Mucosa of descending colon (tissue), 3 donors: ENCODE results near the gene IPO11. TPM values are rescaled to one million over a fixed set of nuclear protein-coding genes. Genes with fewer than 3 reads are reported as not detected.

ENCODE experiments used
- ATAC-seq: fragments of 200-7000 bp; cut with Tn5 transposase; one replicate; pipeline ENCODE4 v1.9.1; 2020; ENCODE audit warnings: mild to moderate bottlenecking, moderate library complexity
- DNase-seq, 3 donors: peaks; one replicate each; pipeline ENCODE4 v3.0.0-alpha.2; 2020
- H3K36me3 ChIP-seq: fragments of 200-600 bp; one replicate; pipeline ENCODE4 v1.8.0; 2021; ENCODE audit warnings: low read depth, mild to moderate bottlenecking
- H3K4me1 ChIP-seq: fragments of 200-600 bp; one replicate; pipeline ENCODE4 v1.8.0; 2021; ENCODE audit warnings: low read depth, mild to moderate bottlenecking
- H3K4me3 ChIP-seq: fragments of 200-600 bp; one replicate; pipeline ENCODE4 v1.8.0; 2021; ENCODE audit warnings: mild to moderate bottlenecking
- H3K9me3 ChIP-seq: fragments of 200-600 bp; one replicate; pipeline ENCODE4 v1.8.0; 2021; ENCODE audit warnings: mild to moderate bottlenecking
- intact Hi-C, 2 donors: fragments of 100-400 bp; cut with DNase I in 1 of 2; cut with micrococcal nuclease in 1 of 2; formaldehyde crosslinking; loops; one replicate each; pipeline versions ENCODE4 v1.11.0 to v1.11.1; 2022; cut with DNase I, micrococcal nuclease
- total RNA-seq, 3 donors: library from RNA; stranded (reverse); fragmentation: NEBNext Ultra II Directional in 2 of 3; extraction: Animal tissue kit (Norgen Biotek cat#: 25700) in 2 of 3; gene quantifications; one replicate each; pipeline versions ENCODE4 v1.2.1 to v1.2.4, GENCODE V29; 2021 to 2023
- TF ChIP-seq, protein P1 (sequence below): fragments of 200-600 bp; IDR thresholded peaks from one replicate; pipeline ENCODE4 v1.8.0; 2022; ENCODE audit warnings: antibody characterized with exemption, mild to moderate bottlenecking
- donor health status: DM: no; HTN: no; CAD: no; lungs with moderate emphysema.
- donor health status: DM: no; HTN: no; CAD: no.
- donor health status: DM: no; HTN: yes; CAD: no.

Gene IPO11
- total RNA-seq, 3 donors from 2014 or later, result 17.6 to 21.9 (median 18.5) TPM

DNA sequence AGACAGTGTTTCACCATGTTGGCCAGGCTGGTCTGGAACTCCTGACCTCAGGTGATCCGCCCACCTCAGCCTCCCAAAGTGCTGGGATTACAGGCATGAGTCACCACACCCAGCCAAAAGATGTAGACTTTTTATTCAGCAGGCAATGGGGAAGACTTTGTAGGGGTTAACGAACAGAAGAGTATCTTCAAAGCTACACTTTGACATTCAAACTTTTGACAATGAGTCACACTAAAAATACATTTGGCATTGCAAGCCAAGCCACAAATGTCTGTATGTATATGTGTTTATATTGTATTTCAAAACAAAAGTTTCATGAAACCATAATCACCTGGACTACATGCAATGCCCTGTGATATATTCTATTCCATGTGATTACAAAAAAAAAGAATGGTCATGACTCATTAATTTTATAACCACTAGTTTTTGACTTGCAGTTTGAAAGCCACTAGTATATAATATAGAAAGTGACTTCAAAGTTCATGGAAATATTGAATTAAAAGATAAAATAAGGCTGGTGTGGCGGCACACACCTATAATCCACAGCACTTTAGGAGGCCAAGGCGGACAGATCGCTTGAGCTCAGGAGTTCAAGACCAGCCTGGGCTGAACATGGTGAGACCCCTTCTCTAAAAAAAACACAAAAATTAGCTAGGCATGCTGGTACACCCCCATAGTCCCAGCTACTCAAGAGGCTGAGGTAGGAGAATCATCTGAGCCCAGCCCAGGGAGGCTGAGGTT, 17.2 kb upstream of the IPO11 start:
- ATAC-seq (no peak), DNase-seq (no peak)
- TF ChIP-seq, protein P1, sequence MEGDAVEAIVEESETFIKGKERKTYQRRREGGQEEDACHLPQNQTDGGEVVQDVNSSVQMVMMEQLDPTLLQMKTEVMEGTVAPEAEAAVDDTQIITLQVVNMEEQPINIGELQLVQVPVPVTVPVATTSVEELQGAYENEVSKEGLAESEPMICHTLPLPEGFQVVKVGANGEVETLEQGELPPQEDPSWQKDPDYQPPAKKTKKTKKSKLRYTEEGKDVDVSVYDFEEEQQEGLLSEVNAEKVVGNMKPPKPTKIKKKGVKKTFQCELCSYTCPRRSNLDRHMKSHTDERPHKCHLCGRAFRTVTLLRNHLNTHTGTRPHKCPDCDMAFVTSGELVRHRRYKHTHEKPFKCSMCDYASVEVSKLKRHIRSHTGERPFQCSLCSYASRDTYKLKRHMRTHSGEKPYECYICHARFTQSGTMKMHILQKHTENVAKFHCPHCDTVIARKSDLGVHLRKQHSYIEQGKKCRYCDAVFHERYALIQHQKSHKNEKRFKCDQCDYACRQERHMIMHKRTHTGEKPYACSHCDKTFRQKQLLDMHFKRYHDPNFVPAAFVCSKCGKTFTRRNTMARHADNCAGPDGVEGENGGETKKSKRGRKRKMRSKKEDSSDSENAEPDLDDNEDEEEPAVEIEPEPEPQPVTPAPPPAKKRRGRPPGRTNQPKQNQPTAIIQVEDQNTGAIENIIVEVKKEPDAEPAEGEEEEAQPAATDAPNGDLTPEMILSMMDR, result no peak
- no peaks in the 10 kb centered on the region for H3K36me3 ChIP-seq
- no peaks in the 10 kb centered on the region for H3K9me3 ChIP-seq
- H3K4me1 ChIP-seq, result no peaks in the 10 kb centered on the region
- H3K4me3 ChIP-seq, result no peak overlapping the region
- intact Hi-C loops, result no loop called here

DNA sequence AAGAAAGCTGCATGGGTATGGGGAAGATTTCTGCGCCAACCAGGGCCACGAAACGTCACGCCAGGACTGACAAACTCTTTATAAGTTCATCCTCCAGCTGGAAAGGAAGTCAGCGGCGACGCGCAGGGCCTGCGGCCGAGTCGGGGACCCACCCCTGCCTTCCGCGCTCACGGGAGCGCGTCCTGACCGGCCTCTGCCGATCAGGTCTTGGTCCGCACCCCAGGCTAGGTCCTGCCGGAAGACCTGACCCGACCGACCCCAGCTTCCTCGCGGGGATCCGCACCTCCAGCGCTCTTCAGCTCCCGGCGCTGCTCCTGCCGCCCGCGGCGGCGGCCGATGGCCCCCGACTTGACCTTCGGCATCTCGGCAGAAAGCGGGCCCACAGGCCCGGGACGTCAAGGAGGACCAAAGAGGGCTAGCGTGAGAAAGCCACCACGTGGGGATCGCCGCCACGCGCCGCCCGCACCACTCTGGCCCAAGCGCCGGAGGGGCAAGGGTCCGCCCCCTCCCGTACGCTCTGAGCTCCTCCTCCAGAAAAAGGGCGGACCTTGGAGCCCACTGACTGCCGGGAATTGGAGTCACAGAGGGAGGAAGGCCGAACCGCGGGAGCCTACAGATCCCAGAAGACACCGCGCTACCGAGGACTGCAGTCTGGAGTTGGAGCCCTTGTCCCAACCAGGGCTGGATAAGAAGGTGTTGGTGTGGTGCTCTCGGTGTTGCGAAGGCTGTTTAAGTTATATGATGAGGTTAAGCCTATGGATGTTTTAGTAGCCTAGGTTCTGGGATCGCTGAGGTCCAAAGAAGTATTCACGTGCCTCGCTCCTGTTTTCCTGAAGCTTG, 8.9 kb upstream of the IPO11 start, which contains the start of gene DIMT1:
Gene DIMT1 (minus strand): TSS at position 495 of the 840 bp plus-strand sequence. CDS start 133 bp downstream, at position 362.
- Histone ChIP-seq H3K9me3 (no peaks in the 10 kb centered on the region), H3K4me1 (peaks cover 8% of the 10 kb centered on the region), H3K4me3 (peak within 1 kb of the TSS; percentile 74), H3K36me3 (no peaks in the 10 kb centered on the region)
- peak; percentile 95 to 96 (median 96) for DNase-seq
- intact Hi-C loops, result no loop called here
- peak; percentile 99 for ATAC-seq
- TF ChIP-seq, protein P1, result peak; percentile 15

DNA sequence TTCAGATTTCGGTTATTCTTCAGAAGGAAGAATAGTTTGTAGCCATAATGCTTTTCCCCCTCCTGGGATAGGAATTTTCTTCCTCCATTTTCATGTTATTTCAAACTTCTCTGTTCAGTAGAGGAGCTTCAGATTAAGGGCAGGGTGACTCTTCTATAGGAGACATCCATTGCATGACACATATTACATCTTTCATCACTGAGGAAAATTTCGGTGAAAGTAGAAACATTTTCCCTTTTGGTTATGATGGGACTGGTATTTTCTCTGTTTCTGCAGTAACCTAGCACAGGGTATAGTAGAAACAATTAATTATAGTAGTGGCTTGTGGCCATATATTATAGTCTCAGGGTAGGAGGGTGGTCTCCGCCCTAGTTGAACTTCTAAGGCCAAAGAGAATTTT, 1.1 kb downstream of the IPO11 start:
- intact Hi-C loops, result no loop called here
- no peak for DNase-seq

DNA sequence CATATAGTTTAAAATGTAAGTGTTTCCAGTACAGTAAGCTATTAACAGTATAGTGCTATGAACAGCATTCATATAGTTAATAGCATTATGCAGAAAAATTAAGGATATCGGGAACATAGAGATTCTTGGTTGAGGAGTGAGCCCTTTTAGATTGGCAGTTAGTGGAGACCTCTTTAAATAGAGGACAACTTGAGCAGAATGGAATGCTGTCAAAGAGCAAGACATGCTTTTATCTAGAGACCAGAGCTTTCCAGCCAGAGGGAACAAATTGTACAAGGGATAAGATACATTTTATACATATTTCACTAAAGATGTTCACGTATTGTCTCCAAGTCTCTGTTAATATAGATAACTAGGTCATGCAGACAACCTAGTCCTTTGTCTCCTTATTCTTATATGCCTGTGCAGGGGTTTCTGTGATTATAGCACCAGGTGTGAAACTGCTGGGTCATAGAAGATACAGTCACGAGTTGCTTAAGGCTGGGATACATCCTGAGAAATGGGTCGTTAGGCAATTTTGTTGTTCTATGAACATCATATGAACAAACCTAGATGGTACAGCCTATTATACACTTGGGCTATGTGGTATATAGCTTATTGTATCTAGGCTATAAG, 6.0 kb downstream of the IPO11 start:
- TF ChIP-seq, protein P1, result no peak
- DNase-seq (no peak), ATAC-seq (no peak)
- intact Hi-C loops, result no loop called here
- peaks cover under 1% of the 10 kb centered on the region for H3K4me1 ChIP-seq
- no peak overlapping the region for H3K4me3 ChIP-seq
- H3K36me3 ChIP-seq, result no peaks in the 10 kb centered on the region
- H3K9me3 ChIP-seq, result no peaks in the 10 kb centered on the region

More for the DNA sequence above, 1.1 kb downstream of the IPO11 start:
- Histone ChIP-seq H3K9me3 (no peaks in the 10 kb centered on the region), H3K4me3 (no peak overlapping the region), H3K4me1 (peaks cover 5% of the 10 kb centered on the region), H3K36me3 (no peaks in the 10 kb centered on the region)
- TF ChIP-seq, protein P1, result no peak
- ATAC-seq, result no peak

DNA sequence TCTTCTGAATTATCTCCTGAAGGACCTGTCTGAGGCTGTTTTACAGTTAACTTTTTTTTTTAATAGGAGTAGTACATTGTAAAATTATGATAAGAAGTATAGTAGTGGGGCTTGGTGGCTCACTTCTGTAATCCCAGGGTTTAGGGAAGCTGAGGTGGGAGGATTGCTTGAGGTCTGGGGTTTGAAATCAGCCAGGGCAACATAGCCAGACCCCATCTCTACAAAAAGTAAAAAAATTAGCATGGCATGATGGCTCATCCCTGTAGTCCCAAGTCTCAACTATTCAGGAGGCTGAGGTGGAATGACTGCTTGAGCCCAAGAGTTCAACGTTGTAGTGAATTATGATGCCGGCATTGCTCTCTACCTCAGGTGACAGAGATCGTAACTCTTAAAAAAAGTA, 7.0 kb downstream of the IPO11 start:
- Histone ChIP-seq H3K9me3 (no peaks in the 10 kb centered on the region), H3K4me3 (no peak overlapping the region), H3K36me3 (no peaks in the 10 kb centered on the region), H3K4me1 (no peaks in the 10 kb centered on the region)
- TF ChIP-seq, protein P1, result no peak
- intact Hi-C loops, result no loop called here
- DNase-seq (no peak), ATAC-seq (no peak)
